ENCODE measurements around the gene SIL1. TPM values are rescaled to one million over a fixed set of nuclear protein-coding genes. Genes with fewer than 3 reads are reported as not detected.

The SIL1 gene
- total RNA-seq, 1 experiment from 2014 or later: 10.7 TPM

DNA sequence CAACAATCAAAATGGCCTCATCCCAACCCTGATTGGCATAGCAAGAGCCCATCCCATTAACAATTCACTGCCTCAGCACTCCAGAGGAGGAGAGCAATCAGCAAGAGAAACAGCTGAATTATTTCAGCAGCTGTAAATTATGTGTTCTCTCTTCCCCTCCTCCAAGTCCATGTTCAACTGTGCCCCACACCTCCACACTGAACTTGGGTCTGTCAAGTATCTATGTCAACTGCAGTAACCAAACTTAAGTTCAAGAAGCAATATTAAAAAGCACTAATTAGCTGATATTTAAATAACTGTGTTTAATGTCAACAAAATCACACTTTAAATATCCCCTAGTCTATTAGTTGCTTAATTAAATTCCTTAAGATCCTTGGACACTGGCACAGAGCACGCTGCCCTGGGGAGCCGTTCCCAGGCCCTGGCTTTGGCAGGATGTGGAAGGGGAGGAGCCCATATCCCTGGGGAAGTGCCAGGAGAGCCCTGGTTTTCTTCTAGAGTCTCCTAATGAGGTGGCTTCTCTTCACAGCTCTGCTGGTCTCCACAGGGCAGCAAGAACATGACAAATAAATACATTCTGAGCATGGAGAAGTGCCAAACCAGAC, 50.6 kb downstream of the SIL1 start:
- Mint-ChIP-seq H3K4me3 (no peak overlapping the region), H3K9me3 (no peaks in the 10 kb centered on the region), H3K27me3 (ENCODE audit: low read depth) (no peaks in the 10 kb centered on the region), H3K4me1 (peaks cover 10% of the 10 kb centered on the region), H3K36me3 (no peaks in the 10 kb centered on the region), H3K27ac (no peak overlapping the region)
- TF ChIP-seq, protein P1, sequence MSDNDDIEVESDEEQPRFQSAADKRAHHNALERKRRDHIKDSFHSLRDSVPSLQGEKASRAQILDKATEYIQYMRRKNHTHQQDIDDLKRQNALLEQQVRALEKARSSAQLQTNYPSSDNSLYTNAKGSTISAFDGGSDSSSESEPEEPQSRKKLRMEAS (CRISPR knock-in tag; IDR thresholded peaks at IDR 0.05): no peak
- TF ChIP-seq HMGA2 (CRISPR knock-in tag; IDR thresholded peaks at IDR 0.05): 0 out of 2 replicates have a peak, but pooled peaks have one; percentile 10
- ATAC-seq (peak; percentile 59; the same call in 1 of the 2 replicates), DNase-seq (ENCODE audit: low spot score) (no peak)
- ChIA-PET CTCF (interaction anchor here (0.8 to 1.9 kb wide), 2 partner anchors 15 to 115 kb away, joined by 3 to 4 read pairs; no protein-coding TSS in a partner anchor), POLR2A (interaction anchor here (0.5 kb wide), 1 partner anchor 218 kb away, joined by 3 read pairs; no protein-coding TSS in a partner anchor)

GRCh38 chr5:139146809-139147482, 51.2 kb downstream of the SIL1 start:
- Mint-ChIP-seq H3K4me1 (peaks cover 10% of the 10 kb centered on the region), H3K9me3 (no peaks in the 10 kb centered on the region), H3K27me3 (ENCODE audit: low read depth) (no peaks in the 10 kb centered on the region), H3K4me3 (no peak overlapping the region), H3K36me3 (no peaks in the 10 kb centered on the region), H3K27ac (no peak overlapping the region; the same call in 1 of the 2 replicates)
- ATAC-seq (no peak), DNase-seq (ENCODE audit: low spot score) (no peak)
- no peak for TF ChIP-seq SP1 (CRISPR knock-in tag; conservative IDR thresholded peaks at IDR 0.05)
- TF ChIP-seq, protein P2, sequence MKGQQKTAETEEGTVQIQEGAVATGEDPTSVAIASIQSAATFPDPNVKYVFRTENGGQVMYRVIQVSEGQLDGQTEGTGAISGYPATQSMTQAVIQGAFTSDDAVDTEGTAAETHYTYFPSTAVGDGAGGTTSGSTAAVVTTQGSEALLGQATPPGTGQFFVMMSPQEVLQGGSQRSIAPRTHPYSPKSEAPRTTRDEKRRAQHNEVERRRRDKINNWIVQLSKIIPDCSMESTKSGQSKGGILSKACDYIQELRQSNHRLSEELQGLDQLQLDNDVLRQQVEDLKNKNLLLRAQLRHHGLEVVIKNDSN (CRISPR knock-in tag; IDR thresholded peaks at IDR 0.05): no peak
- TF ChIP-seq ZNF416 (CRISPR knock-in tag; IDR thresholded peaks at IDR 0.05): no peak
- no peak for TF ChIP-seq EMX1 (CRISPR knock-in tag; IDR thresholded peaks at IDR 0.05)
- no peak for TF ChIP-seq TEAD4 (CRISPR knock-in tag; IDR thresholded peaks at IDR 0.05)
- TF ChIP-seq ATF1 (CRISPR knock-in tag; IDR thresholded peaks at IDR 0.05): no peak
- TF ChIP-seq SMAD3 (CRISPR knock-in tag; IDR thresholded peaks at IDR 0.05; ENCODE audit: borderline replicate concordance): no peak
- TF ChIP-seq TCF7 (CRISPR knock-in tag; IDR thresholded peaks at IDR 0.05; ENCODE audit: low read depth): no peak
- no peak for TF ChIP-seq FOXP1 (CRISPR knock-in tag; IDR thresholded peaks at IDR 0.05; ENCODE audit: borderline replicate concordance)
- no peak for TF ChIP-seq GABPB1 (CRISPR knock-in tag; IDR thresholded peaks at IDR 0.05)
- no peak for TF ChIP-seq ATF6 (CRISPR knock-in tag; IDR thresholded peaks at IDR 0.05)
- TF ChIP-seq KAT7 (CRISPR knock-in tag; IDR thresholded peaks at IDR 0.05; ENCODE audit: borderline replicate concordance): no peak
- no peak for TF ChIP-seq IRF2 (CRISPR knock-in tag; IDR thresholded peaks at IDR 0.05; ENCODE audit: borderline replicate concordance, low read depth)
- no peak for TF ChIP-seq ATF2 (CRISPR knock-in tag; IDR thresholded peaks at IDR 0.05; ENCODE audit: borderline replicate concordance, low read depth)
- no peak for TF ChIP-seq ZNF281 (CRISPR knock-in tag; IDR thresholded peaks at IDR 0.05)
- CTCF ChIA-PET: interaction anchor here (0.8 to 1.9 kb wide), 2 partner anchors 16 to 115 kb away, joined by 3 to 4 read pairs; no protein-coding TSS in a partner anchor
- POLR2A ChIA-PET: interaction anchor here (0.5 kb wide), 1 partner anchor 218 kb away, joined by 3 read pairs; no protein-coding TSS in a partner anchor

Measured in WTC11 (cell line).